ENCODE results near the gene PIK3AP1. TPM values are rescaled to one million over a fixed set of nuclear protein-coding genes. Genes with fewer than 3 reads are reported as not detected.
A peak's percentile ranks its signal among the peaks of the same experiment; 100 is the strongest.

The PIK3AP1 gene
- total and polyA plus RNA-seq, 2 of the 13 experiments (the other 11 are each of a cell fraction or from before 2014, with no cell fraction given): 3.6 to 13.8 TPM

DNA sequence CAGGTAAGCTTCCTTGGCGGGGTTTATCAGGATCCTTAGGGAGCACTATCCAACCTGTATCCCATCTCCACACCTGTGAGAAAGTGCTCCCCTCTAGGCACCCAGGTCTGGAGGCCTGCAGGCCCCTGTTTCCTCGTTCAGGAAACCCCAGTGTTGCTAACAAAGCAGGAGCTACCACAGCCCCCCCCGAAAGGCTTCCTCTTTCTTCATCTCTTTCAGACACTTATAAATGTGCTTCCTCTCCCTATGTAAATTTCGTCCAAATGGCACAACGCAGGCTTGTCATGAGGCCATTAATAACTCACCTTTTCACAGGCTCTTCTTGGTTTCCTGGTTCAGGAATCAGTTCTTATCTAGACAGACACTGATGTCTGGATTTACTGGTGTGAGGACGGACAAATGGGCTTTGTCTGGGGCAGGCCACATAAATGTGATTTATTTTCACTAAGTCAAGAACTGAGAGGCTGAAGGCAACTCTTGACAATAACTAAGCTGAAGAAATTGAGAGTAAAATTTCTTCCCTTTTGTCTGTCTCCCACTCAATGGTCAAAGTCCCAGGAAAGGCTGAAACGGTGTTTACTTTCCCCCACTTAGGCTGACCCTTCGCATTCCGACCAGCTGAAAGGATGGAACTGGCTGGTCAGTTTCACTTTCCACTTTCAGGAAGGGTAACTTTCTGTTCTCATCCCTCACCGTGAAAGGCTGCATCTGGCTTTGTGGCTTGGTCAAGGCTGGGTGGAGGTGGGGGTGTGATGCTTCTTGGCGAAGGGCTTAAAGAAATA, 46.8 kb downstream of the PIK3AP1 start (continued):
- TF ChIP-seq ELK4 (CRISPR knock-in tag; IDR thresholded peaks at IDR 0.05; ENCODE audit: borderline replicate concordance) (no peak), PHF20 (CRISPR knock-in tag; IDR thresholded peaks at IDR 0.05) (no peak), NCOA2 (CRISPR knock-in tag; IDR thresholded peaks at IDR 0.05) (no peak), JDP2 (CRISPR knock-in tag; IDR thresholded peaks at IDR 0.05; ENCODE audit: borderline replicate concordance) (no peak), E2F1 (CRISPR knock-in tag; IDR thresholded peaks at IDR 0.05) (no peak), HOXA5 (CRISPR knock-in tag; IDR thresholded peaks at IDR 0.05) (no peak; the same call in 1 of the 2 replicates), MTF1 (CRISPR knock-in tag; IDR thresholded peaks at IDR 0.05) (no peak), ZFP37 (CRISPR knock-in tag; IDR thresholded peaks at IDR 0.05; ENCODE audit: borderline replicate concordance) (no peak), SOX5 (CRISPR knock-in tag; IDR thresholded peaks at IDR 0.05; ENCODE audit: borderline replicate concordance) (peak; percentile 72; the same call in 1 of the 2 replicates), ZNF34 (CRISPR knock-in tag; IDR thresholded peaks at IDR 0.05; ENCODE audit: borderline replicate concordance) (no peak), ZSCAN29 (CRISPR knock-in tag; conservative IDR thresholded peaks at IDR 0.05) (no peak), KLF9 (CRISPR knock-in tag; IDR thresholded peaks at IDR 0.05; ENCODE audit: low read depth) (no peak), ZNF234 (CRISPR knock-in tag; conservative IDR thresholded peaks at IDR 0.05) (no peak), ZC3H13 (CRISPR knock-in tag; IDR thresholded peaks at IDR 0.05) (no peak), RFX3 (CRISPR knock-in tag; IDR thresholded peaks at IDR 0.05) (no peak), ZNF136 (CRISPR knock-in tag; IDR thresholded peaks at IDR 0.05; ENCODE audit: low read depth) (0 out of 2 replicates have a peak, but pooled peaks have one; percentile 37), KDM2A (CRISPR knock-in tag; IDR thresholded peaks at IDR 0.05; ENCODE audit: borderline replicate concordance, low read depth) (no peak), ZNF550 (CRISPR knock-in tag; IDR thresholded peaks at IDR 0.05; ENCODE audit: borderline replicate concordance) (no peak), ZSCAN30 (CRISPR knock-in tag; IDR thresholded peaks at IDR 0.05) (no peak), ZNF883 (CRISPR knock-in tag; IDR thresholded peaks at IDR 0.05; ENCODE audit: not compliant biosample characterization) (no peak), ZNF501 (CRISPR knock-in tag; IDR thresholded peaks at IDR 0.05) (0 out of 2 replicates have a peak, but pooled peaks have one; percentile 19), PAX8 (CRISPR knock-in tag; IDR thresholded peaks at IDR 0.05; ENCODE audit: borderline replicate concordance) (no peak), GPN1 (CRISPR knock-in tag; IDR thresholded peaks at IDR 0.05; ENCODE audit: borderline replicate concordance) (no peak), DMAP1 (CRISPR knock-in tag; IDR thresholded peaks at IDR 0.05) (no peak), ZBTB33 (CRISPR knock-in tag; IDR thresholded peaks at IDR 0.05) (no peak)
- TF ChIP-seq, protein P1, sequence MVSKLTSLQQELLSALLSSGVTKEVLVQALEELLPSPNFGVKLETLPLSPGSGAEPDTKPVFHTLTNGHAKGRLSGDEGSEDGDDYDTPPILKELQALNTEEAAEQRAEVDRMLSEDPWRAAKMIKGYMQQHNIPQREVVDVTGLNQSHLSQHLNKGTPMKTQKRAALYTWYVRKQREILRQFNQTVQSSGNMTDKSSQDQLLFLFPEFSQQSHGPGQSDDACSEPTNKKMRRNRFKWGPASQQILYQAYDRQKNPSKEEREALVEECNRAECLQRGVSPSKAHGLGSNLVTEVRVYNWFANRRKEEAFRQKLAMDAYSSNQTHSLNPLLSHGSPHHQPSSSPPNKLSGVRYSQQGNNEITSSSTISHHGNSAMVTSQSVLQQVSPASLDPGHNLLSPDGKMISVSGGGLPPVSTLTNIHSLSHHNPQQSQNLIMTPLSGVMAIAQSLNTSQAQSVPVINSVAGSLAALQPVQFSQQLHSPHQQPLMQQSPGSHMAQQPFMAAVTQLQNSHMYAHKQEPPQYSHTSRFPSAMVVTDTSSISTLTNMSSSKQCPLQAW (CRISPR knock-in tag; IDR thresholded peaks at IDR 0.05): 0 out of 2 replicates have a peak, but pooled peaks have one; percentile 37
